Measurements from ENCODE around the gene CDH6. TPM values are rescaled to one million over a fixed set of nuclear protein-coding genes. Genes with fewer than 3 reads are reported as not detected.

Gene CDH6
- total and polyA plus RNA-seq, 2 donors (not counting 1 experiment from before 2014, with no cell fraction given) = not detected

DNA sequence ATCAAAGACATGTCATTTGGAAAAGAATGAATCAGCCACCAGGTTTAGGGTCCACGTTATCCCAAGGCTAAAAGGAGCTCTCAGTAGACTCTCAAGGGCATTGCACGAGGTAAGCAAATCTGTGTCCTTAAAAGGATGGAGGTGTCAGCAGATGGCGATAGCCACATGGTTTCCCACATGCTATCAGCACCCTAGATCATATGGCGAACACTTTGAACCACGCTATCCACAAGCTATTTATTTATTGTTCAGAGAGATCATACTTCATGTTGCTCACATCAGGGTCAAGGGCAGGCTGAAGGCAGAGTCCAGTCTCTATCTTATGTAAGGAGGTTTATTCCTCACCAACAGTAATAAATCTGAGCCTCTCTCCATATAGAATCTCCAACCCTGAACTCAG lies 43.7 kb downstream of the CDH6 start:
- Histone ChIP-seq H3K27ac (ENCODE audit: low read length in 2 of 2) (no peak overlapping the region), H3K4me1 (ENCODE audit: control insufficient read depth in 2 of 2, insufficient read depth in 2 of 2, low read length in 2 of 2) (no peaks in the 10 kb centered on the region), H3K9ac (ENCODE audit: low read length) (no peak overlapping the region), H3K4me2 (replicated peaks; ENCODE audit: low read depth, low read length, poor library complexity, severe bottlenecking) (no peak overlapping the region), H3K79me2 (ENCODE audit: control insufficient read depth, insufficient read depth, low read length) (no peaks in the 10 kb centered on the region), H3K4me3 (ENCODE audit: control extremely low read depth in 1 of 5, extremely low read depth in 1 of 5, insufficient read depth in 1 of 5, low read depth in 2 of 5, low read length in 4 of 5) (no peak overlapping the region), H2AFZ (ENCODE audit: insufficient read depth, low read depth, low read length, poor library complexity, severe bottlenecking) (no peak overlapping the region), H3K9me3 (ENCODE audit: control extremely low read depth in 1 of 3, control insufficient read depth in 2 of 3, insufficient read depth in 1 of 3, low read length in 2 of 3) (no peaks in the 10 kb centered on the region), H4K20me1 (ENCODE audit: control insufficient read depth, insufficient read depth, low read length, poor library complexity, severe bottlenecking) (no peaks in the 10 kb centered on the region), H3K36me3 (replicated peaks in 1 of 2; ENCODE audit: control extremely low read depth in 1 of 2, control insufficient read depth in 1 of 2, extremely low read depth in 1 of 2, insufficient read depth in 2 of 2, low read length in 1 of 2) (no peaks in the 10 kb centered on the region), H3K27me3 (replicated peaks in 1 of 4; ENCODE audit: control extremely low read depth in 1 of 4, control insufficient read depth in 3 of 4, insufficient read depth in 4 of 4, low read length in 3 of 4) (no peaks in the 10 kb centered on the region)
- Mint-ChIP-seq H3K27me3 (no peaks in the 10 kb centered on the region), H3K4me3 (no peak overlapping the region), H3K4me1 (no peaks in the 10 kb centered on the region), H3K9me3 (ENCODE audit: insufficient read depth) (no peaks in the 10 kb centered on the region), H3K27ac (no peak overlapping the region)
- POLR2A ChIA-PET = no interaction called here
- CTCF ChIA-PET = no interaction called here
- intact Hi-C loops (cut with micrococcal nuclease) = no loop called here
- TF ChIP-seq, protein P1, sequence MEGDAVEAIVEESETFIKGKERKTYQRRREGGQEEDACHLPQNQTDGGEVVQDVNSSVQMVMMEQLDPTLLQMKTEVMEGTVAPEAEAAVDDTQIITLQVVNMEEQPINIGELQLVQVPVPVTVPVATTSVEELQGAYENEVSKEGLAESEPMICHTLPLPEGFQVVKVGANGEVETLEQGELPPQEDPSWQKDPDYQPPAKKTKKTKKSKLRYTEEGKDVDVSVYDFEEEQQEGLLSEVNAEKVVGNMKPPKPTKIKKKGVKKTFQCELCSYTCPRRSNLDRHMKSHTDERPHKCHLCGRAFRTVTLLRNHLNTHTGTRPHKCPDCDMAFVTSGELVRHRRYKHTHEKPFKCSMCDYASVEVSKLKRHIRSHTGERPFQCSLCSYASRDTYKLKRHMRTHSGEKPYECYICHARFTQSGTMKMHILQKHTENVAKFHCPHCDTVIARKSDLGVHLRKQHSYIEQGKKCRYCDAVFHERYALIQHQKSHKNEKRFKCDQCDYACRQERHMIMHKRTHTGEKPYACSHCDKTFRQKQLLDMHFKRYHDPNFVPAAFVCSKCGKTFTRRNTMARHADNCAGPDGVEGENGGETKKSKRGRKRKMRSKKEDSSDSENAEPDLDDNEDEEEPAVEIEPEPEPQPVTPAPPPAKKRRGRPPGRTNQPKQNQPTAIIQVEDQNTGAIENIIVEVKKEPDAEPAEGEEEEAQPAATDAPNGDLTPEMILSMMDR (IDR thresholded peaks at IDR 0.05) = no peak
- TF ChIP-seq EZH2 (IDR thresholded peaks at IDR 0.05; ENCODE audit: borderline replicate concordance, insufficient read depth, low read depth, low read length, poor library complexity, severe bottlenecking) = no peak
- DNase-seq = no peak
- 66% methylated on average over 2 of the region's 5 CpGs for WGBS (ENCODE audit: insufficient coverage)
- no peak for ATAC-seq (ENCODE audit: low read depth)

DNA sequence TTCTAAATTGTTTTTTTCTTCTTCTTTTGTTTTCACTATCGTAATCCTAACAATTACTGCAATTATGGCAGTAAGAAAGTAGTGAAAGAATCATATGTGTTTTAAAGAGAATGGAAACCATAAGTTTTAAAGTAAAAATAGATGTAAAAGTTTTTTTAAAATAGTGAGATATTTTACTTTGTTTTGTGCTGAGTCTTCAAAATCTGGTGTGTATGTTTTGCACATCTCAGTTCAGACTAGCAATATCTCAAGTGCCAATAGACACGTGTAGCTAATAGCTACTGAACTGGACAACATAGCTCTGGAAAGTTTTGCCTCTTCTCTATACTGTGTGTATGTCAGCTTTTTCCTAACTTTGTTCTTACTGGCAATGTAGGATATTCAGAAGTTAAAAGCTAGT lies 45.0 kb downstream of the CDH6 start:
- Mint-ChIP-seq H3K9me3 (ENCODE audit: insufficient read depth) (no peaks in the 10 kb centered on the region), H3K27ac (no peak overlapping the region), H3K4me3 (no peak overlapping the region), H3K4me1 (no peaks in the 10 kb centered on the region), H3K27me3 (no peaks in the 10 kb centered on the region)
- H3K79me2 ChIP-seq (ENCODE audit: control insufficient read depth, insufficient read depth, low read length) = no peaks in the 10 kb centered on the region
- TF ChIP-seq EZH2 (IDR thresholded peaks at IDR 0.05; ENCODE audit: borderline replicate concordance, insufficient read depth, low read depth, low read length, poor library complexity, severe bottlenecking) = no peak
- TF ChIP-seq, protein P1 (IDR thresholded peaks at IDR 0.05) = no peak
- no peaks in the 10 kb centered on the region for H3K4me1 ChIP-seq (ENCODE audit: control insufficient read depth in 2 of 2, insufficient read depth in 2 of 2, low read length in 2 of 2)
- intact Hi-C loops (cut with micrococcal nuclease) = no loop called here
- DNase-seq (no peak), ATAC-seq (ENCODE audit: low read depth) (no peak)
- no peaks in the 10 kb centered on the region for H4K20me1 ChIP-seq (ENCODE audit: control insufficient read depth, insufficient read depth, low read length, poor library complexity, severe bottlenecking)
- H3K27me3 ChIP-seq (replicated peaks in 1 of 4; ENCODE audit: control extremely low read depth in 1 of 4, control insufficient read depth in 3 of 4, insufficient read depth in 4 of 4, low read length in 3 of 4) = no peaks in the 10 kb centered on the region
- ChIA-PET CTCF (no interaction called here), POLR2A (no interaction called here)
- no peak overlapping the region for H2AFZ ChIP-seq (ENCODE audit: insufficient read depth, low read depth, low read length, poor library complexity, severe bottlenecking)
- no peak overlapping the region for H3K4me3 ChIP-seq (ENCODE audit: control extremely low read depth in 1 of 5, extremely low read depth in 1 of 5, insufficient read depth in 1 of 5, low read depth in 2 of 5, low read length in 4 of 5)
- H3K4me2 ChIP-seq (replicated peaks; ENCODE audit: low read depth, low read length, poor library complexity, severe bottlenecking) = no peak overlapping the region
- H3K9ac ChIP-seq (ENCODE audit: low read length) = no peak overlapping the region
- no peak overlapping the region for H3K27ac ChIP-seq (ENCODE audit: low read length in 2 of 2)
- 80% methylated on average over 1 of the region's 2 CpGs for WGBS (ENCODE audit: insufficient coverage)
- H3K36me3 ChIP-seq (replicated peaks in 1 of 2; ENCODE audit: control extremely low read depth in 1 of 2, control insufficient read depth in 1 of 2, extremely low read depth in 1 of 2, insufficient read depth in 2 of 2, low read length in 1 of 2) = no peaks in the 10 kb centered on the region
- no peaks in the 10 kb centered on the region for H3K9me3 ChIP-seq (ENCODE audit: control extremely low read depth in 1 of 3, control insufficient read depth in 2 of 3, insufficient read depth in 1 of 3, low read length in 2 of 3)

Measured in B cell (primary cell).